IMR-90 (cell line): Measurements from ENCODE around the gene DUOX1. TPM values are rescaled to one million over a fixed set of nuclear protein-coding genes. Genes with fewer than 3 reads are reported as not detected.

Source experiments
- ATAC-seq: fragments of 200-7000 bp; cut with Tn5 transposase; 2 replicates; pipeline ENCODE4 v1.9.1; 2020; ENCODE audit warnings: low read depth, mild to moderate bottlenecking, moderate library complexity
- BruUV-seq: library from RNA; stranded (reverse); fragments of 400-500 nt; replicated peaks from 2 replicates; lab custom pipeline; 2021; lab: Mats Ljungman, UMichigan
- CTCF ChIA-PET: fragments of 300-600 bp; formaldehyde crosslinking; extraction: SDS; loops from one replicate; lab custom pipeline; 2021; ENCODE audit warnings: antibody characterized with exemption; lab: Yijun Ruan, JAX
- POLR2A ChIA-PET: fragments of 300-600 bp; sonication (Branson Sonifier 250); formaldehyde crosslinking; loops from one replicate; lab custom pipeline; 2022; ENCODE audit warnings: antibody characterized with exemption; ENCODE audit not compliant: unreplicated experiment; lab: Charles Lee
- DNase-seq: peaks from one replicate; pipeline ENCODE4 v3.0.0; 2013
- H2AFZ ChIP-seq: replicated peaks from 2 replicates; pipeline ENCODE3; 2013; ENCODE audit warnings: low read length, mild to moderate bottlenecking; ENCODE audit not compliant: poor library complexity
- H2AK5ac ChIP-seq: 2 replicates; pipeline ENCODE4 v1.6.1; 2013; ENCODE audit warnings: low read depth, low read length, inconsistent platforms
- H2AK9ac ChIP-seq: replicated peaks from 2 replicates; pipeline ENCODE3; 2013; ENCODE audit warnings: mild to moderate bottlenecking, low read depth, low read length, moderate library complexity; ENCODE audit not compliant: poor library complexity
- H2BK120ac ChIP-seq: 2 replicates; pipeline ENCODE4 v1.6.1; 2013; ENCODE audit warnings: low read depth, low read length, inconsistent platforms
- H2BK15ac ChIP-seq: 3 replicates; pipeline ENCODE4 v1.6.1; 2013; ENCODE audit warnings: low read depth, low read length, inconsistent platforms
- H2BK20ac ChIP-seq: 2 replicates; pipeline ENCODE4 v1.6.1; 2013; ENCODE audit warnings: low read depth, mild to moderate bottlenecking, inconsistent platforms, low read length, moderate library complexity
- H2BK5ac ChIP-seq: 2 replicates; pipeline ENCODE4 v1.6.1; 2013; ENCODE audit warnings: mild to moderate bottlenecking, low read depth, low read length, inconsistent platforms; ENCODE audit not compliant: poor library complexity, severe bottlenecking
- H3K14ac ChIP-seq: replicated peaks from 2 replicates; pipeline ENCODE4 v1.6.1; 2013; ENCODE audit warnings: low read depth, low read length, inconsistent platforms
- H3K18ac ChIP-seq: 2 replicates; pipeline ENCODE4 v1.6.1; 2013; ENCODE audit warnings: low read depth, low read length, control low read depth
- H3K23ac ChIP-seq: 2 replicates; pipeline ENCODE4 v1.6.1; 2013; ENCODE audit warnings: low read depth, low read length, inconsistent platforms
- H3K27ac ChIP-seq: 2 replicates; pipeline ENCODE4 v1.5.1; 2013; ENCODE audit warnings: mild to moderate bottlenecking, control low read depth, low read length; ENCODE audit not compliant: insufficient read depth
- H3K27me3 ChIP-seq: 2 replicates; pipeline ENCODE4 v1.6.1; 2013; ENCODE audit warnings: low read length; ENCODE audit not compliant: control insufficient read depth, insufficient read depth
- H3K36me3 ChIP-seq: 2 replicates; pipeline ENCODE4 v1.6.1; 2013; ENCODE audit warnings: low read length, mixed read lengths; ENCODE audit not compliant: control insufficient read depth, insufficient read depth
- H3K4ac ChIP-seq: 2 replicates; pipeline ENCODE4 v1.6.1; 2013; ENCODE audit warnings: low read depth, low read length, inconsistent platforms
- H3K4me1 ChIP-seq: 2 replicates; pipeline ENCODE4 v1.6.1; 2013; ENCODE audit warnings: low read length, mixed read lengths; ENCODE audit not compliant: control insufficient read depth, insufficient read depth
- H3K4me2 ChIP-seq: 2 replicates; pipeline ENCODE4 v1.6.1; 2013; ENCODE audit warnings: low read depth, mild to moderate bottlenecking, control low read depth, low read length, moderate library complexity
- H3K4me3 ChIP-seq: 2 replicates; pipeline ENCODE4 v1.5.1; 2013; ENCODE audit warnings: low read depth, mild to moderate bottlenecking, control low read depth, low read length, moderate library complexity; ENCODE audit not compliant: insufficient read depth
- H3K56ac ChIP-seq: 2 replicates; pipeline ENCODE4 v1.6.1; 2013; ENCODE audit warnings: low read length, inconsistent platforms; ENCODE audit not compliant: insufficient read depth; ENCODE audit errors: extremely low read depth
- H3K79me1 ChIP-seq, 2 experiments: 2 replicates each; pipeline ENCODE4 v1.6.1; 2013; ENCODE audit warnings: low read length in 2 of 2, inconsistent platforms in 1 of 2, low read depth in 1 of 2
- H3K9ac ChIP-seq: 2 replicates; pipeline ENCODE4 v1.6.1; 2013; ENCODE audit warnings: low read depth, low read length, control low read depth
- H3K9me1 ChIP-seq: 2 replicates; pipeline ENCODE4 v1.6.1; 2013; ENCODE audit warnings: low read length, inconsistent platforms; ENCODE audit not compliant: insufficient read depth
- H3K9me3 ChIP-seq: 2 replicates; pipeline ENCODE4 v1.6.1; 2013; ENCODE audit warnings: low read length; ENCODE audit not compliant: control insufficient read depth, insufficient read depth
- H4K20me1 ChIP-seq: 2 replicates; pipeline ENCODE4 v1.6.1; 2013; ENCODE audit warnings: low read length, inconsistent platforms; ENCODE audit not compliant: insufficient read depth
- H4K5ac ChIP-seq: 2 replicates; pipeline ENCODE4 v1.6.1; 2013; ENCODE audit warnings: mild to moderate bottlenecking, low read depth, low read length, control low read depth
- H4K8ac ChIP-seq, 2 experiments: 2 replicates each; pipeline ENCODE4 v1.6.1; 2013; ENCODE audit warnings: low read depth in 2 of 2, low read length in 2 of 2, control low read depth in 1 of 2, inconsistent platforms in 1 of 2
- H4K91ac ChIP-seq: 2 replicates; pipeline ENCODE4 v1.6.1; 2013; ENCODE audit warnings: low read depth, low read length, inconsistent platforms; ENCODE audit not compliant: insufficient read depth
- FOS ChIP-seq: fragments of 150-350 bp; IDR thresholded peaks from 2 replicates; pipeline ENCODE4 v1.6.1; 2016; ENCODE audit warnings: low read depth, low read length
- MAFK ChIP-seq: IDR thresholded peaks from 2 replicates; pipeline ENCODE4 v1.6.1; 2012; ENCODE audit warnings: low read depth, low read length, improper control_type of control experiment
- MAZ ChIP-seq: IDR thresholded peaks from 2 replicates; pipeline ENCODE4 v1.6.1; 2012; ENCODE audit warnings: low read depth, mild to moderate bottlenecking, low read length, improper control_type of control experiment, moderate library complexity, borderline replicate concordance
- MXI1 ChIP-seq: IDR thresholded peaks from 2 replicates; pipeline ENCODE4 v1.6.1; 2012; ENCODE audit warnings: low read depth, mild to moderate bottlenecking, low read length, moderate library complexity, borderline replicate concordance
- NFE2L2 ChIP-seq: fragments of 150-350 bp; IDR thresholded peaks from 2 replicates; pipeline ENCODE4 v1.6.1; 2016; ENCODE audit warnings: low read depth, mild to moderate bottlenecking, low read length
- RFX5 ChIP-seq: IDR thresholded peaks from 2 replicates; pipeline ENCODE4 v1.8.0; 2012; ENCODE audit warnings: low read depth, mild to moderate bottlenecking, low read length, moderate library complexity
- WGBS, 2 experiments: methylation state at CpG; one replicate each; pipeline versions ENCODE4 v1.1.5 to v1.1.7; 2013; ENCODE audit warnings: missing lambda C conversion rate in 2 of 2; ENCODE audit not compliant: insufficient read length in 1 of 2; ENCODE audit errors: extremely low coverage in 2 of 2; 5-methylcytosine and 5-hydroxymethylcytosine counted together
- dilution Hi-C: fragments of 300-500 bp; cut with HindIII; formaldehyde crosslinking; loops from one replicate; pipeline ENCODE4 v1.14.3; 2018; ENCODE audit warnings: low sequenced_read_pairs; ENCODE audit not compliant: unreplicated experiment
- in situ Hi-C: fragments of 300-500 bp; cut with MboI; formaldehyde crosslinking; loops from 3 replicates; pipeline ENCODE4 v1.14.3; 2019; ENCODE audit warnings: low sequenced_read_pairs, inconsistent platforms, mixed read lengths
- intact Hi-C: fragments of 100-400 bp; cut with micrococcal nuclease; formaldehyde crosslinking; loops from 2 replicates; pipeline ENCODE4 v1.10.0; 2022
- polyA plus RNA-seq, 3 experiments: library from polyadenylated mRNA; depleted of rRNA; stranded (reverse); fragments of >200 nt; gene quantifications; 2 replicates each; pipeline ENCODE4 v1.2.3, GENCODE V29; 2012; ENCODE audit warnings: low replicate concordance in 1 of 3
- total RNA-seq: library from RNA; depleted of rRNA; stranded (reverse); fragments of >200 nt; gene quantifications from 2 replicates; pipeline ENCODE4 v1.2.3, GENCODE V29; 2012
- TF ChIP-seq, protein P1 (sequence below): fragments of 150-350 bp; IDR thresholded peaks from 2 replicates; pipeline ENCODE4 v1.6.1; 2016; ENCODE audit warnings: low read depth, mild to moderate bottlenecking, low read length, moderate library complexity, borderline replicate concordance
- TF ChIP-seq, protein P2 (sequence below): fragments of 150-350 bp; IDR thresholded peaks from 2 replicates; pipeline ENCODE4 v1.6.1; 2017; ENCODE audit warnings: mild to moderate bottlenecking, antibody characterized with exemption, low read length, low read depth
- TF ChIP-seq, protein P3 (sequence below): conservative IDR thresholded peaks from 2 replicates; pipeline ENCODE4 v1.5.1; 2012; ENCODE audit warnings: mild to moderate bottlenecking, low read depth, low read length, improper control_type of control experiment

Gene DUOX1
- total and polyA plus RNA-seq, 2 of the 4 experiments (the other 2 are of a cell fraction): not detected

DNA sequence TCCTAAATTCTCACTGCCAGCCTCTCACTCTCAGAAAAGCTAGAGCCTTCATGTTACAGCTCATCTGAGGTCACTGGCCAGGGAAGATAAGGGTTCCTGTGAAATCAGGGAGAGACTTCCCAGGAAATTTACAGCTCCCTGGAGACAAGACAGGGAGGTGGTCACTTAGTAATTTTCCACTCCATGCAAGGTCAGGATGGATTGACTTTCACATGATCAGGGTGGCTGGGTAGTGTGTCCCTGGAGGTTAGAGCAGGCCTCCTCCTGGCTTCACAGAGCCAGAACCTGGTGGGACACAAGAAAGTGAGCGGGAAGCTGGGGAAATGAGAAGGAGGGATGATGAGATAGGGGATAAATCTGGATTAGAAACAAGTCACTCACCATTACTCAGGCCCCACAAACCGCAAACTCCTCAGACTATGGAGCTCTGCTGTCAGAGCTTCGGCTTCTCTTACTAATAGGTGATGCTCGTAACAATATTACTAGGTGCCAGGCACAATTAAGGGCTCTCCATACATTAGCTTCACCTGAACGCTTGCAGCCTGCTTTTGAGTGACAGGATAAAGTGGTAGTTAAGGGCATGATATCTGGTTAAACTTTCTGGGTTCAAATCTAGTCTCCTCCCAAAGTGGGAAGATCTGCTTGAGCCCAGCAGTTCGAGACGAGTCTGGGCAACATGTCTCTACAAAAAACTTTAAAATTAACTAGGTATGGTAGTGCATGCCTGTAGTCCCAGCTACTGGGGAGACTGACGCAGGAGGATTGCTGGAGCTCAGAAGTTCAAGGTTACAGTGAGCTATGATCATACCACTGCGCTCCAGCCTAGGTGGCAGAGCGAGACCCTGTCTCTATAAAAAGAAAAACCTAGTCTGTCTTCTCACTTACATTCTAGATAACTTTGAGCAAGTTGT lies 40.7 kb upstream of the DUOX1 start (continued):
- TF ChIP-seq MAZ: no peak
- TF ChIP-seq MXI1: no peak

DNA sequence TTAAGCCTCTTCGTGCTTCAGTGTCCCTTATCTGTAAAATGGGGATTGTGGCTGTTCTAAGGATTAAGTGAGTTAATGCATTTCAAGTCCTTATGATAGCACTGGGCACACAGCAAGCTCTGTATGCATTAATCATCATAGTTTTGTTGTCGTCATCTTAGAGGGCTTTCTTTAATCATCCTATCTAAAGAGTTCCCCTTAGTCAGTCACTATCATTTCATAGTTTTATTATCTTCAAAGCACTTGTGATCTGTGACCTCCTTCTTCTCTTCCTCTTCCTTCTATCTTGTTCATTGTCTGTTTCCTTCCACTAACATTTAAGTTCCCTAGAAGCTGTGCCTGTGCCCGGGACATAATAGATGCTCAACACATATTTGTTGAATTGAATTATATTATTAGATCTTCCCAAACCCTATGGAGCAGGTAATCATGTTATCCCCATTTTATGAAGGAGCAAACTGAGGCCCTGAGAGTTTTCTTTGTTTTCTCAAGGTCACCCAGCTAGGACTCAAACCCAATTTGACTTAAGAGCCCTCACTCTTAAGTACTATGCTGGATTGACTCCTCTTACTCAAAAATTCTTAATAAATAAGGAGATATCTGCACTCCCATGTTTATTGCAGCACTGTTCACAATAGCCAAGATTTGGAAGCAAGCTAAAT lies 40.0 kb upstream of the DUOX1 start:
- Histone ChIP-seq H2AFZ (no peak overlapping the region), H3K4me3 (no peak overlapping the region), H3K56ac (no peak overlapping the region), H2BK5ac (no peak overlapping the region), H3K4me2 (no peak overlapping the region), H4K5ac (no peak overlapping the region), H3K9me3 (no peaks in the 10 kb centered on the region), H4K8ac (no peak overlapping the region), H4K91ac (no peak overlapping the region), H3K23ac (no peak overlapping the region), H2BK120ac (no peak overlapping the region), H3K36me3 (no peaks in the 10 kb centered on the region), H3K9me1 (peaks cover 9% of the 10 kb centered on the region), H4K20me1 (no peaks in the 10 kb centered on the region), H2BK15ac (no peak overlapping the region), H2AK5ac (no peak overlapping the region), H2BK20ac (no peak overlapping the region), H3K27ac (no peak overlapping the region), H2AK9ac (no peak overlapping the region), H3K4me1 (peaks cover 10% of the 10 kb centered on the region; the same call in 1 of the 2 replicates), H3K9ac (no peak overlapping the region), H3K79me1 (no peaks in the 10 kb centered on the region), H3K27me3 (peaks cover 34% of the 10 kb centered on the region), H3K4ac (no peak overlapping the region), H3K18ac (no peak overlapping the region), H3K14ac (no peak overlapping the region)
- BruUV-seq: no TSS peak
- WGBS, 2 experiments: 40% methylated on average over 1 of the region's 3 CpGs; no CpG with 5 or more reads in 1 of the 2 experiments
- in situ Hi-C loops (no loop called here), intact Hi-C loops (loop anchor here (5.0 kb wide), 1 partner anchor 68 kb away; the partner anchor contains the start of gene SORD), dilution Hi-C loops (no loop called here)
- ATAC-seq (no peak), DNase-seq (no peak)
- ChIA-PET CTCF (interaction anchor here (0.6 to 3.0 kb wide), 2 partner anchors 28 to 384 kb away, joined by 5 to 14 read pairs; no protein-coding TSS in a partner anchor), POLR2A (no interaction called here)
- TF ChIP-seq, protein P1, sequence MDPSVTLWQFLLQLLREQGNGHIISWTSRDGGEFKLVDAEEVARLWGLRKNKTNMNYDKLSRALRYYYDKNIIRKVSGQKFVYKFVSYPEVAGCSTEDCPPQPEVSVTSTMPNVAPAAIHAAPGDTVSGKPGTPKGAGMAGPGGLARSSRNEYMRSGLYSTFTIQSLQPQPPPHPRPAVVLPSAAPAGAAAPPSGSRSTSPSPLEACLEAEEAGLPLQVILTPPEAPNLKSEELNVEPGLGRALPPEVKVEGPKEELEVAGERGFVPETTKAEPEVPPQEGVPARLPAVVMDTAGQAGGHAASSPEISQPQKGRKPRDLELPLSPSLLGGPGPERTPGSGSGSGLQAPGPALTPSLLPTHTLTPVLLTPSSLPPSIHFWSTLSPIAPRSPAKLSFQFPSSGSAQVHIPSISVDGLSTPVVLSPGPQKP: no peak
- TF ChIP-seq MAFK (no peak), FOS (no peak), MXI1 (no peak), MAZ (no peak), NFE2L2 (no peak), RFX5 (no peak)
- TF ChIP-seq, protein P2, sequence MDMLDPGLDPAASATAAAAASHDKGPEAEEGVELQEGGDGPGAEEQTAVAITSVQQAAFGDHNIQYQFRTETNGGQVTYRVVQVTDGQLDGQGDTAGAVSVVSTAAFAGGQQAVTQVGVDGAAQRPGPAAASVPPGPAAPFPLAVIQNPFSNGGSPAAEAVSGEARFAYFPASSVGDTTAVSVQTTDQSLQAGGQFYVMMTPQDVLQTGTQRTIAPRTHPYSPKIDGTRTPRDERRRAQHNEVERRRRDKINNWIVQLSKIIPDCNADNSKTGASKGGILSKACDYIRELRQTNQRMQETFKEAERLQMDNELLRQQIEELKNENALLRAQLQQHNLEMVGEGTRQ: no peak
- TF ChIP-seq, protein P3, sequence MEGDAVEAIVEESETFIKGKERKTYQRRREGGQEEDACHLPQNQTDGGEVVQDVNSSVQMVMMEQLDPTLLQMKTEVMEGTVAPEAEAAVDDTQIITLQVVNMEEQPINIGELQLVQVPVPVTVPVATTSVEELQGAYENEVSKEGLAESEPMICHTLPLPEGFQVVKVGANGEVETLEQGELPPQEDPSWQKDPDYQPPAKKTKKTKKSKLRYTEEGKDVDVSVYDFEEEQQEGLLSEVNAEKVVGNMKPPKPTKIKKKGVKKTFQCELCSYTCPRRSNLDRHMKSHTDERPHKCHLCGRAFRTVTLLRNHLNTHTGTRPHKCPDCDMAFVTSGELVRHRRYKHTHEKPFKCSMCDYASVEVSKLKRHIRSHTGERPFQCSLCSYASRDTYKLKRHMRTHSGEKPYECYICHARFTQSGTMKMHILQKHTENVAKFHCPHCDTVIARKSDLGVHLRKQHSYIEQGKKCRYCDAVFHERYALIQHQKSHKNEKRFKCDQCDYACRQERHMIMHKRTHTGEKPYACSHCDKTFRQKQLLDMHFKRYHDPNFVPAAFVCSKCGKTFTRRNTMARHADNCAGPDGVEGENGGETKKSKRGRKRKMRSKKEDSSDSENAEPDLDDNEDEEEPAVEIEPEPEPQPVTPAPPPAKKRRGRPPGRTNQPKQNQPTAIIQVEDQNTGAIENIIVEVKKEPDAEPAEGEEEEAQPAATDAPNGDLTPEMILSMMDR: no peak
